T1000 (cell line): Measurements from ENCODE around the gene ZNF583.

Source experiments
- DNase-seq: peaks from one replicate; lab custom pipeline; 2025; ENCODE audit warnings: mixed read lengths; lab: John Stamatoyannopoulos, UW

Gene ZNF583

DNA sequence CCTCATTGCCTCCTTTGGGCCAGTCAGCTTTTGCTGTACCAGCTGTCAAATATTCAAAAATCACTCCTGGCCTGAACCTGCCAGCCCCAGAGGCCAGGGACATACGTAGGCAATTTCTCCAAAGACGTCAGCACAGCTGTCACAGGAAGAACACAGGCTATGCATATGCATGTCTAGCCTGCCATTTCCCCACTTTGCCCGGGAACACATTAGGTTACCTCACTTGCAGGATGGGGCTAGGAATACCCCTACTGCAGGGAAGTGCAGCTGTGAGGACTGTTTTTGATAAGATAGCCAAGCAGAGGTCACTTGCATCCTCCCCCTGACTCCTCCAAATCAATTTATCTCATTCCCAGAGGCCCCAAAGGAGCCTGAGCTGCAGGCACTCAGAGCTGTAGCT, 70.2 kb downstream of the ZNF583 start:
- no peak for DNase-seq

DNA sequence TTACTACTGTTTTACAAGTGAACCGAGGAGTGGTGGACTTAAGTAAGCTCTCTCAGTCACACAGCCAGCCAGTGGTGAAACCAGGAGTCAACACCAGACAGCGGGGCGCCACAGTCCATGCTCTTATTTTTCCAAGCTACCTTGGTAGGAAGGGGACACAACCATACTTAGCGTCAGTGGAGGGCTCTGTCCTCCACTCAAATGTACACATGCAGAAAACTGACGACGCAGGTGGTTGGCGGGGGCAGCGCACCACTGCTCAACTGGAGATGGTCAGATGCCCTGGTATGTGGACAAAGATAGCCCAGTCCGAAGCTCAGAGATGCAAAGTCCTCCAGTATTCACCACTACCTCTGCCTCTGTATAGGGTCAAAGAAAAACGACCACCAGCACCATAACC, 72.0 kb downstream of the ZNF583 start:
- DNase-seq = no peak
